IMR-90 (cell line): Measurements from ENCODE around the gene COL15A1. TPM values are rescaled to one million over a fixed set of nuclear protein-coding genes. Genes with fewer than 3 reads are reported as not detected.

ENCODE experiments used
- ATAC-seq: fragments of 200-7000 bp; cut with Tn5 transposase; 2 replicates; pipeline ENCODE4 v1.9.1; 2020; ENCODE audit warnings: low read depth, mild to moderate bottlenecking, moderate library complexity
- BruUV-seq: library from RNA; stranded (reverse); fragments of 400-500 nt; replicated peaks from 2 replicates; lab custom pipeline; 2021; lab: Mats Ljungman, UMichigan
- CTCF ChIA-PET: fragments of 300-600 bp; formaldehyde crosslinking; extraction: SDS; loops from one replicate; lab custom pipeline; 2021; ENCODE audit warnings: antibody characterized with exemption; lab: Yijun Ruan, JAX
- POLR2A ChIA-PET: fragments of 300-600 bp; sonication (Branson Sonifier 250); formaldehyde crosslinking; loops from one replicate; lab custom pipeline; 2022; ENCODE audit warnings: antibody characterized with exemption; ENCODE audit not compliant: unreplicated experiment; lab: Charles Lee
- DNase-seq: peaks from one replicate; pipeline ENCODE4 v3.0.0; 2013
- H2AFZ ChIP-seq: replicated peaks from 2 replicates; pipeline ENCODE3; 2013; ENCODE audit warnings: low read length, mild to moderate bottlenecking; ENCODE audit not compliant: poor library complexity
- H2AK5ac ChIP-seq: 2 replicates; pipeline ENCODE4 v1.6.1; 2013; ENCODE audit warnings: low read depth, low read length, inconsistent platforms
- H2AK9ac ChIP-seq: replicated peaks from 2 replicates; pipeline ENCODE3; 2013; ENCODE audit warnings: mild to moderate bottlenecking, low read depth, low read length, moderate library complexity; ENCODE audit not compliant: poor library complexity
- H2BK120ac ChIP-seq: 2 replicates; pipeline ENCODE4 v1.6.1; 2013; ENCODE audit warnings: low read depth, low read length, inconsistent platforms
- H2BK15ac ChIP-seq: 3 replicates; pipeline ENCODE4 v1.6.1; 2013; ENCODE audit warnings: low read depth, low read length, inconsistent platforms
- H2BK20ac ChIP-seq: 2 replicates; pipeline ENCODE4 v1.6.1; 2013; ENCODE audit warnings: low read depth, mild to moderate bottlenecking, inconsistent platforms, low read length, moderate library complexity
- H2BK5ac ChIP-seq: 2 replicates; pipeline ENCODE4 v1.6.1; 2013; ENCODE audit warnings: mild to moderate bottlenecking, low read depth, low read length, inconsistent platforms; ENCODE audit not compliant: poor library complexity, severe bottlenecking
- H3K14ac ChIP-seq: replicated peaks from 2 replicates; pipeline ENCODE4 v1.6.1; 2013; ENCODE audit warnings: low read depth, low read length, inconsistent platforms
- H3K18ac ChIP-seq: 2 replicates; pipeline ENCODE4 v1.6.1; 2013; ENCODE audit warnings: low read depth, low read length, control low read depth
- H3K23ac ChIP-seq: 2 replicates; pipeline ENCODE4 v1.6.1; 2013; ENCODE audit warnings: low read depth, low read length, inconsistent platforms
- H3K27ac ChIP-seq: 2 replicates; pipeline ENCODE4 v1.5.1; 2013; ENCODE audit warnings: mild to moderate bottlenecking, control low read depth, low read length; ENCODE audit not compliant: insufficient read depth
- H3K27me3 ChIP-seq: 2 replicates; pipeline ENCODE4 v1.6.1; 2013; ENCODE audit warnings: low read length; ENCODE audit not compliant: control insufficient read depth, insufficient read depth
- H3K36me3 ChIP-seq: 2 replicates; pipeline ENCODE4 v1.6.1; 2013; ENCODE audit warnings: low read length, mixed read lengths; ENCODE audit not compliant: control insufficient read depth, insufficient read depth
- H3K4ac ChIP-seq: 2 replicates; pipeline ENCODE4 v1.6.1; 2013; ENCODE audit warnings: low read depth, low read length, inconsistent platforms
- H3K4me1 ChIP-seq: 2 replicates; pipeline ENCODE4 v1.6.1; 2013; ENCODE audit warnings: low read length, mixed read lengths; ENCODE audit not compliant: control insufficient read depth, insufficient read depth
- H3K4me2 ChIP-seq: 2 replicates; pipeline ENCODE4 v1.6.1; 2013; ENCODE audit warnings: low read depth, mild to moderate bottlenecking, control low read depth, low read length, moderate library complexity
- H3K4me3 ChIP-seq: 2 replicates; pipeline ENCODE4 v1.5.1; 2013; ENCODE audit warnings: low read depth, mild to moderate bottlenecking, control low read depth, low read length, moderate library complexity; ENCODE audit not compliant: insufficient read depth
- H3K56ac ChIP-seq: 2 replicates; pipeline ENCODE4 v1.6.1; 2013; ENCODE audit warnings: low read length, inconsistent platforms; ENCODE audit not compliant: insufficient read depth; ENCODE audit errors: extremely low read depth
- H3K79me1 ChIP-seq, 2 experiments: 2 replicates each; pipeline ENCODE4 v1.6.1; 2013; ENCODE audit warnings: low read length in 2 of 2, inconsistent platforms in 1 of 2, low read depth in 1 of 2
- H3K9ac ChIP-seq: 2 replicates; pipeline ENCODE4 v1.6.1; 2013; ENCODE audit warnings: low read depth, low read length, control low read depth
- H3K9me1 ChIP-seq: 2 replicates; pipeline ENCODE4 v1.6.1; 2013; ENCODE audit warnings: low read length, inconsistent platforms; ENCODE audit not compliant: insufficient read depth
- H3K9me3 ChIP-seq: 2 replicates; pipeline ENCODE4 v1.6.1; 2013; ENCODE audit warnings: low read length; ENCODE audit not compliant: control insufficient read depth, insufficient read depth
- H4K20me1 ChIP-seq: 2 replicates; pipeline ENCODE4 v1.6.1; 2013; ENCODE audit warnings: low read length, inconsistent platforms; ENCODE audit not compliant: insufficient read depth
- H4K5ac ChIP-seq: 2 replicates; pipeline ENCODE4 v1.6.1; 2013; ENCODE audit warnings: mild to moderate bottlenecking, low read depth, low read length, control low read depth
- H4K8ac ChIP-seq, 2 experiments: 2 replicates each; pipeline ENCODE4 v1.6.1; 2013; ENCODE audit warnings: low read depth in 2 of 2, low read length in 2 of 2, control low read depth in 1 of 2, inconsistent platforms in 1 of 2
- H4K91ac ChIP-seq: 2 replicates; pipeline ENCODE4 v1.6.1; 2013; ENCODE audit warnings: low read depth, low read length, inconsistent platforms; ENCODE audit not compliant: insufficient read depth
- FOS ChIP-seq: fragments of 150-350 bp; IDR thresholded peaks from 2 replicates; pipeline ENCODE4 v1.6.1; 2016; ENCODE audit warnings: low read depth, low read length
- MAFK ChIP-seq: IDR thresholded peaks from 2 replicates; pipeline ENCODE4 v1.6.1; 2012; ENCODE audit warnings: low read depth, low read length, improper control_type of control experiment
- POLR2A ChIP-seq: IDR thresholded peaks from 2 replicates; pipeline ENCODE4 v1.6.1; 2012; ENCODE audit warnings: mild to moderate bottlenecking, low read depth, low read length
- WGBS, 2 experiments: methylation state at CpG; one replicate each; pipeline versions ENCODE4 v1.1.5 to v1.1.7; 2013; ENCODE audit warnings: missing lambda C conversion rate in 2 of 2; ENCODE audit not compliant: insufficient read length in 1 of 2; ENCODE audit errors: extremely low coverage in 2 of 2; 5-methylcytosine and 5-hydroxymethylcytosine counted together
- dilution Hi-C: fragments of 300-500 bp; cut with HindIII; formaldehyde crosslinking; loops from one replicate; pipeline ENCODE4 v1.14.3; 2018; ENCODE audit warnings: low sequenced_read_pairs; ENCODE audit not compliant: unreplicated experiment
- in situ Hi-C: fragments of 300-500 bp; cut with MboI; formaldehyde crosslinking; loops from 3 replicates; pipeline ENCODE4 v1.14.3; 2019; ENCODE audit warnings: low sequenced_read_pairs, inconsistent platforms, mixed read lengths
- intact Hi-C: fragments of 100-400 bp; cut with micrococcal nuclease; formaldehyde crosslinking; loops from 2 replicates; pipeline ENCODE4 v1.10.0; 2022
- polyA plus RNA-seq, 3 experiments: library from polyadenylated mRNA; depleted of rRNA; stranded (reverse); fragments of >200 nt; gene quantifications; 2 replicates each; pipeline ENCODE4 v1.2.3, GENCODE V29; 2012; ENCODE audit warnings: low replicate concordance in 1 of 3
- total RNA-seq: library from RNA; depleted of rRNA; stranded (reverse); fragments of >200 nt; gene quantifications from 2 replicates; pipeline ENCODE4 v1.2.3, GENCODE V29; 2012

The COL15A1 gene
- total and polyA plus RNA-seq, 2 of the 4 experiments (the other 2 are of a cell fraction) = 2.2 to 3.7 TPM

DNA sequence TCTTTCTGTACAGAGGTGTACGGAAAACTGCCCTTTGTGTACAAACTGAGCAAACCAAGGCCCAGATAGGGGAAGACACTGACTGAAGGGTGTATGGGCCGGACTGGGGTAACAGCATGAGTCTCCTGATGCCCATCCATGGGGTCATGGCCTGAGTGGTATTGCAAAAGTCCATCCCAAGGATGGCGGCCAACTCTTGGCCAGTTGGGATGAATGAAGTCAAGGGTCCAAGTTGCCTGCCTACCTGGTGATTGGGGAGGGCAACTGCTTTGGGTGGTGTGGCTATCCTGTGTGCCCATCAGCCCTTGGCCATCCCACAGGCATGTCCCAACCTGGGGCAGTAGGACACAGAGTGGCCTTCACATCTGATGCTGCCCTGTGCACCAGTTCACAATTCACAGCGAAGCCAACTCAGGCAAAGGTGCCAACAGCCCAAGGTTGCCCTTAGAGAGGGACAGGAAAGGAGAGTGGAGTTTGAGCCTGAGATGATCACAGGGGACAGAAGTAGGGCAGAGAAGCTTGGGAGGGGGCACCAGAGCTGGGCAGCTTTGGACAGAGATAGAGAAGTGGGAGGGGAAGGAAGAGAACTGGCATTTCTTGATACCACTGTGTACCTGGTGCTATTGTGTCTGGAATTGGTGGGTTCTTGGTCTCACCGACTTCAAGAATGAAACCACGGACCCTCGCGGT lies 46.6 kb downstream of the COL15A1 start:
- POLR2A ChIA-PET = interaction anchor here (0.5 kb wide), 1 partner anchor 415 kb away, joined by 3 read pairs; no protein-coding TSS in a partner anchor
- dilution Hi-C loops = no loop called here
- peak overlapping the region; percentile 15 for H3K18ac ChIP-seq

More for the DNA sequence above, 46.6 kb downstream of the COL15A1 start:
- H3K4ac ChIP-seq = peak overlapping the region; percentile 78
- 0 out of 2 replicates have a peak, but pooled peaks have one; percentile 15 for TF ChIP-seq POLR2A
- no peak for TF ChIP-seq MAFK
- TF ChIP-seq FOS = no peak
- no peak overlapping the region for H2AFZ ChIP-seq
- H2AK9ac ChIP-seq = peak overlapping the region; percentile 12
- H2AK5ac ChIP-seq = peak overlapping the region; percentile 96
- H3K27me3 ChIP-seq = no peaks in the 10 kb centered on the region
- H3K14ac ChIP-seq = peak overlapping the region; percentile 34
- H2BK120ac ChIP-seq = peak overlapping the region; percentile 30
- peak overlapping the region; percentile 9 for H3K23ac ChIP-seq
- H2BK20ac ChIP-seq = peak overlapping the region; percentile 37
- H3K4me2 ChIP-seq = peak overlapping the region; percentile 21; the same call in 1 of the 2 replicates
- in situ Hi-C loops = no loop called here
- H3K4me1 ChIP-seq = peaks cover 15% of the 10 kb centered on the region
- peak overlapping the region; percentile 20 for H2BK5ac ChIP-seq
- peaks cover 22% of the 10 kb centered on the region for H3K9me1 ChIP-seq
- CTCF ChIA-PET = interaction anchor here (0.6 to 2.0 kb wide), 2 partner anchors 129 to 424 kb away, joined by 5 to 6 read pairs; no protein-coding TSS in a partner anchor
- H4K8ac ChIP-seq = peak overlapping the region; percentile 1 to 59; a peak in 2 of 4 replicates
- intact Hi-C loops = no loop called here
- H2BK15ac ChIP-seq = peak overlapping the region; percentile 45; the same call in 2 of the 3 replicates
- no peak for ATAC-seq
- H4K5ac ChIP-seq = peak overlapping the region; percentile 2; the same call in 1 of the 2 replicates
- H3K36me3 ChIP-seq = peaks cover 43% of the 10 kb centered on the region; the same call in 1 of the 2 replicates
- peaks cover 0 to 16% of the 10 kb centered on the region in 2 experiments; a peak in 2 of 4 replicates for H3K79me1 ChIP-seq
- H4K20me1 ChIP-seq = peaks cover 8% of the 10 kb centered on the region; the same call in 1 of the 2 replicates
- H4K91ac ChIP-seq = peak overlapping the region; percentile 53
- H3K9ac ChIP-seq = 0 out of 2 replicates have a peak overlapping the region, but pooled peaks have one; percentile 6
- H3K56ac ChIP-seq = peak overlapping the region; percentile 30; the same call in 1 of the 2 replicates
- no peak overlapping the region for H3K4me3 ChIP-seq
- no peaks in the 10 kb centered on the region for H3K9me3 ChIP-seq
- DNase-seq = no peak
- no TSS peak for BruUV-seq
- peak overlapping the region; percentile 52 for H3K27ac ChIP-seq
- WGBS, 2 experiments = 78% methylated on average over 4 of the region's 8 CpGs; no CpG with 5 or more reads in 1 of the 2 experiments
